ENCODE data around the gene PUM1.
"Not testable (repeated sequence)": the region's sequence is repeated elsewhere in the genome, so short reads cannot be mapped to it uniquely, and the experiment has no call there.

The PUM1 gene, protein sequence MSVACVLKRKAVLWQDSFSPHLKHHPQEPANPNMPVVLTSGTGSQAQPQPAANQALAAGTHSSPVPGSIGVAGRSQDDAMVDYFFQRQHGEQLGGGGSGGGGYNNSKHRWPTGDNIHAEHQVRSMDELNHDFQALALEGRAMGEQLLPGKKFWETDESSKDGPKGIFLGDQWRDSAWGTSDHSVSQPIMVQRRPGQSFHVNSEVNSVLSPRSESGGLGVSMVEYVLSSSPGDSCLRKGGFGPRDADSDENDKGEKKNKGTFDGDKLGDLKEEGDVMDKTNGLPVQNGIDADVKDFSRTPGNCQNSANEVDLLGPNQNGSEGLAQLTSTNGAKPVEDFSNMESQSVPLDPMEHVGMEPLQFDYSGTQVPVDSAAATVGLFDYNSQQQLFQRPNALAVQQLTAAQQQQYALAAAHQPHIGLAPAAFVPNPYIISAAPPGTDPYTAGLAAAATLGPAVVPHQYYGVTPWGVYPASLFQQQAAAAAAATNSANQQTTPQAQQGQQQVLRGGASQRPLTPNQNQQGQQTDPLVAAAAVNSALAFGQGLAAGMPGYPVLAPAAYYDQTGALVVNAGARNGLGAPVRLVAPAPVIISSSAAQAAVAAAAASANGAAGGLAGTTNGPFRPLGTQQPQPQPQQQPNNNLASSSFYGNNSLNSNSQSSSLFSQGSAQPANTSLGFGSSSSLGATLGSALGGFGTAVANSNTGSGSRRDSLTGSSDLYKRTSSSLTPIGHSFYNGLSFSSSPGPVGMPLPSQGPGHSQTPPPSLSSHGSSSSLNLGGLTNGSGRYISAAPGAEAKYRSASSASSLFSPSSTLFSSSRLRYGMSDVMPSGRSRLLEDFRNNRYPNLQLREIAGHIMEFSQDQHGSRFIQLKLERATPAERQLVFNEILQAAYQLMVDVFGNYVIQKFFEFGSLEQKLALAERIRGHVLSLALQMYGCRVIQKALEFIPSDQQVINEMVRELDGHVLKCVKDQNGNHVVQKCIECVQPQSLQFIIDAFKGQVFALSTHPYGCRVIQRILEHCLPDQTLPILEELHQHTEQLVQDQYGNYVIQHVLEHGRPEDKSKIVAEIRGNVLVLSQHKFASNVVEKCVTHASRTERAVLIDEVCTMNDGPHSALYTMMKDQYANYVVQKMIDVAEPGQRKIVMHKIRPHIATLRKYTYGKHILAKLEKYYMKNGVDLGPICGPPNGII

DNA sequence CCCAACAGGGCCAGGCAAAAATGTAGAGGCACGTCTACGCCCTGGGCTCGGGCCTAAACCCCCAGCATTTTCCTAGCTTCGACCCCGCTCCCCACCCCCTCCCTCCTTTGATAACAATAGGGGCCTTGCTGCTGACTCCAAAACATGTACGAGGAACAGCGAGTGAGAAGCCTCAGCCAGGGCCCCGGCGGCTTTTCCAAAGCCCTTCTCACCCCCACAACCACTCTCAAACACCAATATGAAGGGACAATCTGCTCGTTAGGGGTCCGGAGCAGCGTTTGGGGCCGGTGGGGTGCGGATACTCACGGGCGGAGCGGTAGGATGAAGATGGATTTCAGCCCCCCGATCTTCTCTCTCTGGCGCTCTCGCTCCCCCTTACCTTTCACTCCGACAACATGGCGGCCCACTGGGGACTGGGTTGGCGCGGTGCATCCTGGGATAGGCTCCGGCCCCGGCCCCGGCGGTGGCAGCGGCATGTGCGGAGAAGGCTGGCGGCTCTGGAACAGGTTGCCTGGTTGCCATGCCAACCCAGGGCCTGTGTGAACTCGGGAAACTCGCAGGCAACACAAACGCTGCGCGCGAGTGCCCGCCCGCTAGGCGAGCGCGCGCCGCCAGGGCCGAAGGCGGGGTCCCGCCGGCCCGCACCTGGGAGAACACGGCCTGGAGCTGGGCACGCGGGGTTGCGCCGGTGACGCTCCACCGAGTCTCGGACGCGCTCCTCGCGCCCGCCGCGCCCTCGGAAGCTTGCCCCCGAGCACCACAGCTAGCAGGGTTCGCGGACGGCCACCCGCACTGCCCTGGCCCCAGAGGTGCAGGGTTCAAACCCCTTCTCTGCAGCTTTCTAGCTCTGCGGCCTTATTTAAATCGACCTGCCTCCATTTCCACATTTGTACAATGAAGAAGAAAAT is at the start of gene PUM1:
PUM1 (minus strand) TSS at position 408 of the 908 bp plus-strand sequence. CDS start 6,151 bp downstream, outside the sequence.
- peak; percentile 97 for DNase-seq (ENCODE audit: low read depth)

DNA sequence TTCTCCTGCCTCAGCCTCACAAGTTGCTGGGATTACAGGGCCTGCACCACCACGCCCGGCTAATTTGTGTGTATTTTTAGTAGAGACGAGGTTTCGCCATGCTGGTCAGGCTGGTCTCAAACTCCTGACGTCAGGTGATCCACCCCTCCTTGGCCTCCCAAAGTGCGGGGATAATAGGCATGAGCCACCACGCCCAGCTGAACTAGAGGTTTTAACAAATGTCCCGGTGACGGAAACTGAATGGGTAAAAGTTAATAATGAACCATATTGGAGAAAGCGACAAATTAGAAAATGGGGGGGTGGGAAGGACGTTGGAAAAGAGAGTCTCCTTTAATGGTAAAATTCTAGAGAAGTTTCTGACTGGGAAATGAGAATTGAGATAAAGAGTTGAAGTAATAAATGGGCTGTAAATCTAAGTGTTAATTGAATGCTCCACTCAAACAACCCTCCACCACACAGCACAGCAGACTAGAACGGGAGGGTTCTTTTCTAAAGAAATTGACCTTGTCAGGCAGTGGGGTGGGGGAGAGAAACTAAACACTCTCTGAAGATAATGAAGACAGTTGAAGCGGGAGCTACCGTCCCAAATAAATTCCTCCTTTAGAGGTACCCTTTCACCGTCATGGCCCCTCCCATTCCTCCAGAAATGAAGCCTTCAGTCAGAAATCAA is 46.9 kb upstream of the PUM1 start:
- no peak for DNase-seq (ENCODE audit: low read depth)

DNA sequence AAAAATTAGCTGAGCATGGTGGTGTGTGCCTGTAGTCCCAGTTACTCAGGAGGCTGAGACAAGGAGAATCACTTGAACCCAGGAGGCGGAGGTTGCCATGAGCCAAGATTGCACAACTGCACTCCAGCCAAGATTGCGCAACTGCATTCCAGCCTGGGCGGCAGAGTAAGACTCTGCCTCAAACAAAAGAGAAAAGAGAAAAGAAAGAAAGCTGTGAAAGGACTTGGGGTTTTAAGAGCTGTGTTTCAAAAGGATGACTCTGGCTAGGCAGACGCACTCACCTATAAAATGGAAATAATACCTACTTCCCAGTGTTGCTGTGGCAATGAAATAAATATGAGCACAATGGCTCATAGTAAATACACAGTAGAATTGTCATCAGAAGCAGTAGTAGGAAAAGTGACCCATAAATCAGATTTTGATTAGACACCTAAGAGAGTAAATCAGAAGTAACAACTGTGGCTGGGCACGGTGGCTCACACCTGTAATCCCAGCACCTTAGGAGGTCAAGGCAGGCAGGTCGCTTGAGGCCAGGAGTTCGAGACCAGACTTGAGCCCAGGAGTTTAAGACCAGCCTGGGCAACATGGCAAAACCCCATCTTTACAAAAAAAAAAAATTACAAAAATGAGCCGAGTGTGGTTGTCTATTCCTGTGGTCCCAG is 45.9 kb upstream of the PUM1 start:
- no peak for DNase-seq (ENCODE audit: low read depth)

DNA sequence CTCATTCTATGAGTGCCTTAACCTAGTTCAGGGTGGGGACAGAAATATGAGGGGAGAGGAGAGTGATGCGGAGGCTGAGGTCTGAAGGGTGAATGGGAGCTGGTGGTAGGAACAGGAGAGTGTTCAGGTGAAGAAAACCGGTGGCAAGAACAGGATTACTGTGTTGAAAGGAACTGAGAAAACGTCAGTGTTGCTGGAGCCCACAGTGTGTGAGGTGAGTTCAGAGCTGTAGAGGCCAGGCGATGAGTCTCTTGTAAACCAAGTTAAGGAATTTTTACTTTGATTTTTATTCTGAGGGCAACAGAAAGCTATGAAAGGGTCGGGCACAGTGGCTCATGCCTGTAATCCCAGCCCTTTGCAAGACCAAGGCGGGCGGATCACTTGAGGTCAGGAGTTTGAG is 45.3 kb upstream of the PUM1 start:
- no peak for DNase-seq (ENCODE audit: low read depth)

DNA sequence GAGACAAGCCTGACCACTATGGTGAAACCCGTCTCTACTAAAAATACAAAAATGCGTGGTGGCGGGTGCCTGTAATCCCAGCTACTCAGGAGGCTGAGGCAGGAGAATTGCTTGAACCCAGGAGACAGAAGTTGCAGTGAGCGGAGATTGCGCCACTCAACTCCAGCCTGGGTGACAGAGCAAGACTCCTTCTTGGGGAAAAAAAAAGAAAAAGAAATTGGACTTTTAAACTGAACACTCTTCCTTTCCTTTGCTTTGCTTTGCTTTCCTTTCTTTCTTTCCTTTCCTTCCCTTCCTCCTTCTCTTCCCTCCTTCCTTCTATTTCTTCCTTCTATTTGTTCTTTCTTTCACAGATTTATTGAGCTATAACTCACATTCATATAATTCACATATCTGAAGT is 43.3 kb upstream of the PUM1 start:
- DNase-seq (ENCODE audit: low read depth) = no peak

DNA sequence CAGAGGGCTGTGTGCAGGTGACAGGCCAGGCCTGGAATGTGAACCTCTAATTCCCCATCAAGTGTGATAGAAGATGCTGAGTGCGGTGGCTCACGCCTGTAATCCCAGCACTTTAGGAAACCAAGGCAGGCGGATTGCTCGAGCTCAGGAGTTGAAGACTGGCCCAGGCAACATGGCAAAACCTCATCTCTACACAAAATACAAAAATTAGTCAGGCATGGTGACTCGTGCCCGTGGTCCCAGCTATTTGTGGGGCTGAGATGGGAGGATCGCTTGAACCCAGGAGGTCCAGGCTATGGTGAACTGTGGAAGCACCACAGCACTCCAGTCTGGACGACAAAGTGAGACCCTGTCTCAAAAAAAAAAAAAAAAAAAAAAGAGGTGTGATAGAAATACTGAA is 40.1 kb upstream of the PUM1 start:
- DNase-seq (ENCODE audit: low read depth) = no peak

DNA sequence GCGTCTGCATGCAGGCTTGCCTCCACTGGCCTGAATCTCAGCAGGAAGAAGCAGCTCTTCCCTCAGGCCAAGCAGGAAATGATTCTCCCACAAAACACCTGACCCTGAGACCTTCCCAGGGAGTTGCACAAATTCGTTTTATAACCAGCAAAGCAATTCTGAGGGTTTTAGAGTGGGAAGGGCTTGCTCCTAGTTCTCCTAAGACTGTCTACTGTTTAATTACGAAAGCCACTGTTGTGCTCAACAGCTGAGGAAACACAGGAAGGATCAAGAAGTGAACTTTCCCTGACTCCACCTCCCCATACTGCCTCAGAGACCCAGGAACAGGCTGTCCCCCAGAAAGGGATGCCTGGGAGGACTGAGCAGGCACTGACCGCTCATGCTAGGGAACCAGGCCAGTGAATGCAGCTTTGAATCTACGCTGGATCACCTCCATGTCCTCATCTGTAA is 37.0 kb upstream of the PUM1 start:
- no peak for DNase-seq (ENCODE audit: low read depth)

DNA sequence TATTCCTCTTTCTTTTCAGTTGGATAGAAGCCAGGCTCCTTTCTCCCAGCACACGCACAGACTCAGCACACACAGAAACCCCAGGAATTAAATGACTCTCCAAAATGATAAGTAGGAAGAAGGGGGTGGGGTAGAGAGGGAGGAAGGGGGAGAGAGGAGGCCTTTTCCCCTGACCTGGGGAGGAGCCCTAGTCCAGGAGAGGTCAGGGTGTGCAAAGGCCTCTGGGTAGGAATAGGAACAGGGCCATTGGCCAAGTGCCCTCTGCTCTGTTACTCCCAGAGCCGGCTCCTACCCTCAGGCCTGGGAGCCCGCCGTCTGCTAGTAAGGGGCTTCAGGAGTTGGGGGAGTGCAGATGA is 35.6 kb upstream of the PUM1 start:
- no peak for DNase-seq (ENCODE audit: low read depth)

DNA sequence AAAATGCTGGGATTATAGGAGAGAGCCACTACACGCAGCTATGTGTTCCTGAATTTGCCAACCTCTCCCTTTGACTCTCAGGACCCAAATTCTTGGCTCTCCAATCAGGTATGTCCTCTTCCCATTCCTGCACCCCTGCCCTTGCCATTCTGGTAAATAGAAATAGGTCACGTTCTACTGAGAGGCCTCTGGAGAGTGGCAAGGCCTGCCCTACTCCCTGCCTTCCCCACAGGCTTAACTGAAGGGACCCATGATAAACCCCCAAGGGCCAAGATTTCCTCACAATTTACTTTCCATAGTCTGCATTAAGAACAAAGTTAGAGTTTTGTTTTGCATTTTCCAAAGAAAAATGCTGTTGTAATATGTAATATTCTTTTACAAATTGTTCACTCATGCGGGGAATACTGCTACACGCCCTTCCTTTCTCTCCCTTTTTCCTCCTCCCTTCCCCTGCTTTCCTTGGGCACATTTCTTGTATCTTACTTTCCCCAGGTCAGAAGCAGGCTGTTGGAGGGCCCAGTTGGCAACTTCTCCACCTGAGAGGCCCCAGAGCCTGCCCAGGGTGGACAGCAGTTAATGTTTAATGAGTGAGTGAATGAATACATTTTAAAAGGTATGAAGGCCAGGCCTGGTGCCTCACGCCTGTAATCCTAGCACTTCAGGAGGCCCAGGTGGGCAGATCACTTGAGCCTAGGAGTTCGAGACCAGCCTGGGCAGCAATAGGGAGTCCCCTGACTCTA is 33.9 kb upstream of the PUM1 start:
- no peak for DNase-seq (ENCODE audit: low read depth)

DNA sequence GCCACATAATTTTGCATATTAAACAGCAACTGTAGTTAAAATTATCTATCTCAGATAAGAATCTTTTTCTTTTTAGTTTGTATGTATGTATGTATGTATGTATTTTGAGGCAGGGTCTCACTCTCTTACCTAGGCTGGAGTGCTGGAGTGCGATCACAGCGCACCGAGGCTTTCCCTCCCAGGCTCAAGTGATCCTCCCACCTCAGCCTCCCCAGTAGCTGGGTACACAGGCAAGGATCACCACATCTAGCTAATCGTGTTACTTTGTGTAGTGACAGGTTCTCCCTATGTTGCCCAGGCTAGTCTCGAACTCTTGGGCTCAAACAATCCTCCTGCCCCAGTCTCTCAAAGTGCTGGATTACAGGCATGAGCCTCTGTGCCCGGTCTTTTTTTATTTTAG is 30.5 kb upstream of the PUM1 start:
- DNase-seq (ENCODE audit: low read depth) = no peak

DNA sequence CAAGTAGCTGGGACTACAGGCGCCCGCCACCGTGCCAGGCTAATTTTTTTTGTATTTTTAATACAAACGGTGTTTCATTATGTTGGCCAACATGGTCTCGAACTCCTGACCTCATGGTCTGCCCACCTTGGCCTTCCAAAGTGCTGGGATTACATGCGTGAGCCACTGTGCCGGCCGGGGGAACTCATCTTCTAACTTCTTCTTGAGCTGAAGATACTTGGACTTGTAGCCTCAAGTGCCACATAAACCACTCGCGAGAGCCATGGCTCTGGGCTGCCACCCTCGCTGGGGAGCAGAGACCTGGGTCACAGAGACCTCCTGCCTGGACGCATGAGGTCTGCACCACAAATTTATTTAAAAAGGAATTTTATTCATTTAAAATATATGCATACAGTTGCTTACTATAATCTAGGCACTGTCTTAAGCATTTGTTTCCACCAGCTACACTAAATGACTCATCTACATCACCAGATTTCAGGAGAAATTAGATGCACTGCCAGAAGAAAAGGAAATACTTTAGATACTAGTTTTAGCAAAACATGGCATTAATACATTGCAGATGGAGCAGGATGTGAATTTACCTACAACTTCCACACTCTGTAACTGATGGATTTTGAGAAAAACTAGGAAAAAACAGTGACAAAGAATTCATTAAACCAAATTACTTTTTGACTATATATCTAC is 29.9 kb upstream of the PUM1 start:
- no peak for DNase-seq (ENCODE audit: low read depth)

DNA sequence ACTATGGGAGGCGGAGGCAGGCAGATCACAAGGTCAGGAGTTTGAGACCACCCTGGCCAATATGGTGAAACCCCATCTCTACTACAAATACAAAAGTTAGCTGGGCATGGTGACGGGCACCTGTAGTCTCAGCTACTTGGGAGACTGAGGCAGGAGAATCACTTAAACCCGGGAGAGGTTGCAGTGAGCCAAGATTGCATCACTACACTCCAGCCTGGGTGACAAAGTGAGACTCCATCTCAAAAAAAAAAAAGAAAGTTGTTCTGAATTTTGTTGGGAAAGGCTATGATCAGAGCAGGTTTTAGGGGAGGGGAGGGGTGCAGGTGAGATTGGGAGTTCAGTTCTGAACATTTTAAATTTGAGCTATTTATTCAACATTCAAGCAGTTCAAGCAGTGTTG is 22.6 kb upstream of the PUM1 start:
- DNase-seq (ENCODE audit: low read depth) = not testable (repeated sequence)

DNA sequence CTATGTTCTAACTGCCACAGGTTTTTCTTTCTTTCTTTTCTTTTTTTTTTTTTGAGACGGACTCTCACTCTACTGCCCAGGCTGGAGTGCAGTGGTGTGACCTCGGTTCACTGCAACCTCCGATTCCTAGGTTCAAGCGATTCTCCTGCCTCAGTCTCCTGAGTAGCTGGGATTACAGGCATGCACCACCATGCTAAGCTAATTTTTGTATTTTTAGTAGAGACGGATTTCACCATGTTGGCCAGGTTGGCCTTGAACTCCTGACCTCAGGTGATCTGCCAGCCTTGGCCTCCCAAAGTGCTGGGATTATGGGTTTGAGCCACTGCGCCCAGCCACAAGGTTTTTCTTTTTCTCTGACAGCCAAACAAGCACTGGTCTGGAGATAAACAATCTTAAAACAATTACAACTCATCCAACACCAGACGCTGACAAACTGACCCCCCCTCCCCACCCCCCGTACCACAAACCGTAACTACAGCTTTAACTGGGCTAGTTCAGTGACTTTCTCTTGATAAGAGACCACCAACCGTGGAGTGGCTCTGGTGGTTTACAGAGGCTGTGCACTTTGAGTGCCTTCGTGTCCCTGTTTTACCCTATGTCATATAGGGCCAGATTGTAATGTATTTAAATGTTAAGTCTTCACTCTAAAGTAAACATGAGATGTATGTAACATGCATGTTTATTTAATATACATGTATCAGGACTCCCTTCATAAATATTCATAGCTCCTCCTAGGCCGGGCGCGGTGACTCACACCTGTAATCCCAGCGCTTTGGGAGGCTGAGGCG is 19.5 kb upstream of the PUM1 start:
- DNase-seq (ENCODE audit: low read depth) = no peak

DNA sequence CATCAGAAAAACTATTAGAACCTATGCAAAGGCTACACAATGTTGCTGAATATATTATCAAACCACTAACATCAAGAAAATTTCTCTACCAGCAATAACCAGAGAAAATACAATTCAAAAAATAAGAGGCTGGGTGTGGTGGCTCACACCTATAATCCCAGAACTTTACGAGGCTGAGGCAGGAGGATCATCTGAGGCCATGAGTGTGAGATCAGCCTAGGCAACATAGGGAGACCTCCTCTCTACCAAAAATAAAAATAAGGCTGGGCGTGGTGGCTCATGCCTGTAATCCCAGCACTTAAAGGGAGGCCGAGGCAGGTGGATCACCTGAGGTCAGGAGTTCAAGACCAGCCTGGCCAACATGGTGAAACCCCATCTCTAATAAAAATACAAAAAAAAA is 16.9 kb upstream of the PUM1 start:
- DNase-seq (ENCODE audit: low read depth) = no peak

DNA sequence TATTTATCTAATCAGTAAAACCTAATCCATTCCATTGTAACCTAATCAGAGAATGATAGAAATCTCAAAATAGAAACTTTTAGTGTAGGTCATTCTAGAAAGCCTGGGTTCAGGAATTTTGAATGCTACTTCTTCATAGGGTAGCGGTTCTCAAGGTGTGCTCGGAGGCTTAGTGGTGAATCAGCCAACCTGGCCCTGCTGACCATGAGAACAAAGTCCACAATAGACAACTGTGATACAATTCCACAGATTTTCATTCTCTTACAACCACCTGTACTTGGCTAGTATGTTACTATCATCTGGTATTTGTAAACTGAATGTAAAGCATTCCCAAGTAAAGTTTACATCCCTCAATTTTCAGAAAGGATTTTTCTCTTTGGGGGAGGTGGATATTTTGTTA is 7.5 kb upstream of the PUM1 start:
- no peak for DNase-seq (ENCODE audit: low read depth)

DNA sequence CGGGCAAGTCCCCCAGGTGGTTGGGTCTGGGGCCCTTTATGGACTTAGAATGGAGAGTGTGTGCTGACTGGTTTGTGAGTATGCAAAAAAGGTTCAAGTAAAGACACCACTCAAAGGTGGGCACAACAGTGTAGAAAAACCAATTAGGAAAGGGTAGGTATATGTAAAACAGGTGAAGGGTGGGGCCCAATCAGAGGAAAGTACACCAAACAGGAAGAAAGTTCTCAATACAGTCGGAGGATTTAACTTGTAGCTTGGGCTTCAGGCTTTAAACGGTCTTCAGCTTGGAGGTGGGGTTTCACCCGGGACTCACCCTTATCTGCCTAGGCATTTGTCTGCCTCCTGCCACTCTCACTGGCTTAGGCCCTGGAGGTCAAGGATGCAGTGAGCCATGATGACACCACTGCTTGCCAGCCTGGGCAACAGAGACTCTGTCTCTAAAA is 6.8 kb upstream of the PUM1 start:
- DNase-seq (ENCODE audit: low read depth) = no peak

DNA sequence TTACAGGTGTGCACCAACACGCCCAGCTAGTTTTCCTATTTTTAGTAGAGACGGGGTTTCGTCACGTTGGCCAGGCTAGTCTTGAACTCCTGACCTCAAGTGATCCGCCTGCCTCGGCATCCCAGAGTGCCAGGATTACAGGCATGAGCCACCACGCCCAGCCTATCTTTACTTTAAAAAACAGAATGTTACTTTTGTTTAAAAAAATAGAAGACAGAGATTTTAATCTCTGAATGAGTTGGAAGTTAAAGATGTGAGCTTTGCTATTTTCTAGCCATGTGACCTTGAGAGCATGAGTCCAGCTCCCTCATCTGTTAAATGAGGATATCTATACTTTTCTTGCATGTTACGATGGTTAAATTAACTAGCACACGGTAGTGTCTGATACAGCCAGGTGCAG is 3.9 kb upstream of the PUM1 start:
- DNase-seq (ENCODE audit: low read depth) = no peak

DNA sequence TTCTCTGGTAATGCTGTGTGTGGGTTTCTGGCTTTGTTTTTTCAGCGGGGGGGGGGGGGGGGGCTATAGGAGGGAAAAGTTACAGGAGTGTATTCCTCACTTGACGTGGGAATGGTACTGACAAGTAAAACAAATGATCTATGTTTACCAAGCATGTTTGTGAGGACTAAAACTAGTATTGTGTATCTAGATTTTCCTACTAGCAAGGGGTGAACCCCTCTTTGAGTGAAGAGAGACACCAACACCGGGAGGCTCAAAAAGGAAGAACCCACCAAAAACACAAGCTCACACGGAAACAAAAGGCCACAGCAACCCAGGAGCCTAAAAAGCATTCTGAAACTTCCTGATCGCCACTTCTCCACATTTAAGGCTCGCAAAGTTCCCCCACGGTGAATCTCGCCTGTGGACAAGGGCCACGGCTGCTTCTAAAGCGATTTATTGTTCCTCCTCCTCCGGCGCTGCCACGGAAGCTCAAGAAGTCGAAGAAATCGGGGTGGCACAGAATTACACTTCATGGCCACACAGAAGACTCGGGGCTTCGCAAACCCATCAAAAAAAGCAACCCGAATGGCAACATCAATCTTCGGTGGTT is 703 bp downstream of the PUM1 start:
- DNase-seq (ENCODE audit: low read depth) = no peak
